Measurements from ENCODE around the gene RASGEF1C.

Gene RASGEF1C

GRCh38 chr5:180157866-180158265, 51.1 kb downstream of the RASGEF1C start:
- DNase-seq: no peak

- no peak for DNase-seq
Measured at GRCh38 chr5:180156141-180156540, 52.9 kb downstream of the RASGEF1C start.

GRCh38 chr5:180155365-180155926, 53.6 kb downstream of the RASGEF1C start:
- DNase-seq: no peak

- no peak for DNase-seq
Measured at GRCh38 chr5:180154821-180155364, 54.1 kb downstream of the RASGEF1C start.

GRCh38 chr5:180153991-180154390, 55.0 kb downstream of the RASGEF1C start:
- no peak for DNase-seq

GRCh38 chr5:180153099-180153498, 55.9 kb downstream of the RASGEF1C start:
- DNase-seq: no peak

- DNase-seq: no peak
Measured at GRCh38 chr5:180143656-180144364, 65.2 kb downstream of the RASGEF1C start.

- DNase-seq: no peak
Measured at GRCh38 chr5:180142824-180143610, 66.0 kb downstream of the RASGEF1C start.

GRCh38 chr5:180142021-180142765, 66.8 kb downstream of the RASGEF1C start:
- DNase-seq: no peak

GRCh38 chr5:180141068-180141660, 67.8 kb downstream of the RASGEF1C start:
- DNase-seq: no peak

GRCh38 chr5:180140571-180140970, 68.4 kb downstream of the RASGEF1C start:
- no peak for DNase-seq

GRCh38 chr5:180140079-180140554, 68.9 kb downstream of the RASGEF1C start:
- no peak for DNase-seq

GRCh38 chr5:180139731-180140055, 69.3 kb downstream of the RASGEF1C start:
- no peak for DNase-seq

GRCh38 chr5:180138976-180139730, 69.9 kb downstream of the RASGEF1C start:
- DNase-seq: no peak

GRCh38 chr5:180138214-180138975, 70.6 kb downstream of the RASGEF1C start:
- DNase-seq: no peak

GRCh38 chr5:180137401-180138213, 71.4 kb downstream of the RASGEF1C start:
- no peak for DNase-seq

- no peak for DNase-seq
Measured at GRCh38 chr5:180136630-180137381, 72.2 kb downstream of the RASGEF1C start.

- DNase-seq: no peak
Measured at GRCh38 chr5:180135967-180136629, 72.9 kb downstream of the RASGEF1C start.
